T-cell (primary cell): ENCODE measurements around the gene KRT2. TPM values are rescaled to one million over a fixed set of nuclear protein-coding genes. Genes with fewer than 3 reads are reported as not detected.

Experiments
- ATAC-seq, 4 experiments: fragments of 200-7000 bp in 3 of 4; fragments of 150-1000 bp in 1 of 4; cut with Tn5 transposase; replicated peaks in 1 of 4; 1 replicate in 3 of 4; 2 replicates in 1 of 4; pipeline ENCODE4 v1.10.0; 2021; ENCODE audit warnings: moderate library complexity in 3 of 4, mild to moderate bottlenecking in 2 of 4, moderate number of reproducible peaks in 1 of 4
- CTCF ChIA-PET, 2 donors: fragments of 300-600 bp; sonication (Branson Sonifier 250); formaldehyde crosslinking; loops; one replicate each; lab custom pipeline; 2022; ENCODE audit warnings: antibody characterized with exemption in 2 of 2; lab: Charles Lee
- POLR2A ChIA-PET, 2 donors: fragments of 300-600 bp; sonication (Branson Sonifier 250); formaldehyde crosslinking; loops; one replicate each; lab custom pipeline; 2022; ENCODE audit warnings: antibody characterized with exemption in 2 of 2; lab: Charles Lee
- DNase-seq, 35 experiments: peaks; one replicate each; pipeline versions ENCODE4 v3.0.0 to v3.0.0-alpha.2; 2013 to 2023
- H3K27ac ChIP-seq: one replicate; pipeline ENCODE4 v1.5.1; 2013; ENCODE audit warnings: low read length
- H3K27me3 ChIP-seq, 2 experiments: replicated peaks in 1 of 2; 1 replicate in 1 of 2; 2 replicates in 1 of 2; pipeline versions ENCODE4 v1.6.1 to v1.7.0; 2013; ENCODE audit warnings: low read length in 1 of 2, mixed read lengths in 1 of 2; ENCODE audit not compliant: control insufficient read depth in 2 of 2, insufficient read depth in 2 of 2; ENCODE audit errors: extremely low read depth in 1 of 2
- H3K36me3 ChIP-seq, 2 donors: 1 replicate in 1 of 2; 2 replicates in 1 of 2; pipeline versions ENCODE4 v1.6.1 to v1.7.0; 2013; ENCODE audit warnings: low read length in 1 of 2; ENCODE audit not compliant: control insufficient read depth in 2 of 2, insufficient read depth in 1 of 2; ENCODE audit errors: extremely low read depth in 1 of 2
- H3K4me1 ChIP-seq, 2 experiments: 1 replicate in 1 of 2; 2 replicates in 1 of 2; pipeline versions ENCODE4 v1.6.1 to v1.7.0; 2013; ENCODE audit warnings: low read length in 2 of 2, mixed read lengths in 1 of 2; ENCODE audit not compliant: insufficient read depth in 2 of 2, control insufficient read depth in 1 of 2; ENCODE audit errors: extremely low read depth in 1 of 2
- H3K4me3 ChIP-seq, 2 donors: 1 replicate in 1 of 2; 2 replicates in 1 of 2; pipeline versions ENCODE4 v1.5.1 to v1.7.0; 2013; ENCODE audit warnings: mild to moderate bottlenecking in 2 of 2, low read length in 1 of 2, moderate library complexity in 1 of 2; ENCODE audit not compliant: control insufficient read depth in 1 of 2; ENCODE audit errors: extremely low read depth in 1 of 2
- H3K9me3 ChIP-seq: 2 replicates; pipeline ENCODE4 v1.7.0; 2013
- H3K27ac Mint-ChIP-seq, 2 donors: one replicate each; pipeline ENCODE4 v1.8.0; 2020 to 2021; ENCODE audit warnings: mild to moderate bottlenecking in 2 of 2, mixed read lengths in 2 of 2
- H3K27me3 Mint-ChIP-seq, 2 donors: one replicate each; pipeline ENCODE4 v1.8.0; 2021 to 2022; ENCODE audit warnings: mixed read lengths in 2 of 2
- H3K36me3 Mint-ChIP-seq: one replicate; pipeline ENCODE4 v1.8.0; 2021; ENCODE audit warnings: mixed read lengths
- H3K4me1 Mint-ChIP-seq, 3 donors: one replicate each; pipeline ENCODE4 v1.8.0; 2020 to 2022; ENCODE audit warnings: mixed read lengths in 3 of 3, mild to moderate bottlenecking in 1 of 3
- H3K4me3 Mint-ChIP-seq, 3 donors: one replicate each; pipeline ENCODE4 v1.8.0; 2020 to 2022; ENCODE audit warnings: mild to moderate bottlenecking in 3 of 3, mixed read lengths in 3 of 3, moderate library complexity in 3 of 3
- H3K9me3 Mint-ChIP-seq, 3 donors: one replicate each; pipeline ENCODE4 v1.8.0; 2020 to 2022; ENCODE audit warnings: mixed read lengths in 3 of 3
- WGBS: methylation state at CpG from one replicate; pipeline ENCODE4 v1.1.5; 2013; ENCODE audit warnings: missing lambda C conversion rate; ENCODE audit not compliant: insufficient coverage; 5-methylcytosine and 5-hydroxymethylcytosine counted together
- total RNA-seq, 35 experiments: library from RNA in 6 of 35; stranded (reverse) in 6 of 35; fragments of 120-200 nt in 1 of 35; gene quantifications; one replicate each; pipeline versions ENCODE4 v1.2.1 to v1.2.4 and lab custom pipeline; 2013 to 2026

KRT2 gene
- total RNA-seq, 5 donors from 2014 or later (not counting 1 experiment from before 2014, with no cell fraction given), result 0.13 to 2.6 (median 0.82) TPM

DNA sequence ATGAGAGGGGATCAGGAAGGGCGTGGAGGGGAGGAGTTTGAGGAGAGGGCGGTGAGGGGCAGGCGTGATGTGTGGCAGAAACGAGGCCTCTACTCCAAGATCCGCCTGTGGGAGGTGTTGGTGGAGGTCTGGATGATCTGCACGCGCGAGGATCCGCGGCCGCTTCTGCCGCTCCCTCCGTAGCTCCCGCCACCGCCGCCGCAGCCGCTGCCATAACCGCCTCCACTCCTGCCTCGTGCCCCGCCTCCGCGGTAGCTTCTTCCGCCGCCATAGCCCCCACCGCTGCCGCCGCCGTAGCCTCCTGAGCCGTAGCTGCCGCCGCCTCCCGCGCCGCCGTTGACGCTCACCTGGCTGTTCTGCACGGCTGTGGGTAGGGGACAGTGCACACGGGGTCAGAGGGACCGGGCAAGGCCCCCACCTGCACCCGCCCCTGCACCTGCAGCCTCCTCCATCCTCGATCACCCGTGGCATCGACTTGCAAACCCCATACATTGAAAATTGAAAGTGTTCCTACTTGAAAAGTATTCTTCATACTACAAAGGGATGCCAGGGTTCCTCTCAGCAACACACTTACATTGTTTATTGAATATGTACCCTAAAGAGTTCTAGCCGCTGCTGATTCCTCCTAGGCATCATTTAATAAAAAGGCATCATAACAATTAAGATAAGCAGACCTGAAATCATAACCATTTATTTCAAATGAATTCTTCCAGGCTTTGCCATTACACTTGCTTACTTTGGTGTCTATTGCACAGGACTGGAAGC is 39.2 kb upstream of the KRT2 start:
- Mint-ChIP-seq H3K4me3 (peak overlapping the region; percentile 86 to 89 (median 89)), H3K36me3 (no peaks in the 10 kb centered on the region), H3K27ac (peak overlapping the region; percentile 89 to 90), H3K9me3 (no peaks in the 10 kb centered on the region), H3K27me3 (peaks cover 0 to 14% of the 10 kb centered on the region in 2 donors), H3K4me1 (peaks cover 45 to 53% (median 47%) of the 10 kb centered on the region in 3 donors)
- DNase-seq (peak; percentile 19 to 73 (median 54)), ATAC-seq (peak; percentile 86 to 91 (median 90))
- ChIA-PET CTCF (interaction anchor here in 1 of 2 donors (1.0 to 1.3 kb wide), 2 partner anchors 10 to 106 kb away, joined by 5 to 6 read pairs; no protein-coding TSS in a partner anchor), POLR2A (no interaction called here)
- Histone ChIP-seq H3K27ac (peak overlapping the region; percentile 55), H3K9me3 (no peaks in the 10 kb centered on the region), H3K4me3 (peak overlapping the region; percentile 42 to 48), H3K4me1 (peaks cover 3 to 30% of the 10 kb centered on the region in 2 experiments), H3K36me3 (no peaks in the 10 kb centered on the region), H3K27me3 (peaks cover 0 to 25% of the 10 kb centered on the region in 2 experiments)
- WGBS, result 1% methylated on average over 37 of the region's 45 CpGs

DNA sequence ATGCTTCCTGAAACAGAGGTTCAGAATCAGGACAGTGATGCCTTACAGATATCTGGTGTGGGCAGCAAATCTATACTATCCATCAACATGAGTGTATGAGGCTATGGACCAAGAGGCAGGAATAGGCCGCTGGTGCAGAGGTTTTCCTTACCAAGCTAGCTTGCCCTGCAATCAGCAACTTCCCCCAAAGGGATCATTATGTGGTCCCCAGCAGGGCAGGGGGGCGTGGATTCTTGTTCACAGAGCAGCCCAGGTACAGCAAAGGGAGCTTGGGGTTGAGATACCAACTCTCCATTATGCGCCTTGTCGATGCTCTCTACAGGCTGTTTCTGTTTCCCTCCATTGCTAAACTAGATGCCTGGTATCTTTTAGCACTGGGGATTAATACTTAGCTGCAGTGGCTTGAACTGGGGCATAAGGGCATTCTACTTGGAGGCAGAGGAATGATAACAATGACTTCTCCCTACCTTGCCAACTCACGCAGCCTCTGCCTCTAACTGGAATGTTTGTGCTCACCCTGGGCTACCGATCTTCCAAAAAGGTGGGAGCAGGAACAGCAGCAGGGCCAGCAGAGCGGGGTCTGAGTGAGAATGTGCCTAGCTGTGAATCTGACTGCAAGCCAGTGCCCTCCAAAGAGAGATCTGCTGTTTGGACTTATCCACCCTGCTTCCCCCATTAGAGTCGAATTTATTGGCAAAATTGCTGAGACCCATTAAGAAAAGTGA is 38.5 kb upstream of the KRT2 start:
- ChIA-PET CTCF (interaction anchor here in 1 of 2 donors (1.0 to 1.3 kb wide), 3 partner anchors 9 to 105 kb away, joined by 3 to 6 read pairs (median 5); no protein-coding TSS in a partner anchor), POLR2A (interaction anchor here in 1 of 2 donors (0.7 kb wide), 2 partner anchors 74 to 90 kb away, joined by 3 read pairs; no protein-coding TSS in a partner anchor)
- Mint-ChIP-seq H3K4me1 (peaks cover 45 to 53% (median 47%) of the 10 kb centered on the region in 3 donors), H3K27me3 (peaks cover 0 to 14% of the 10 kb centered on the region in 2 donors), H3K27ac (peak overlapping the region; percentile 89 to 90), H3K36me3 (no peaks in the 10 kb centered on the region), H3K9me3 (no peaks in the 10 kb centered on the region), H3K4me3 (peak overlapping the region; percentile 86 to 89 (median 89))
- Histone ChIP-seq H3K27me3 (peaks cover 0 to 25% of the 10 kb centered on the region in 2 experiments), H3K4me3 (peak overlapping the region; percentile 42 to 48), H3K4me1 (peaks cover 3 to 30% of the 10 kb centered on the region in 2 experiments), H3K36me3 (no peaks in the 10 kb centered on the region), H3K27ac (peak overlapping the region; percentile 55), H3K9me3 (no peaks in the 10 kb centered on the region)
- 88% methylated on average over 3 of the region's 8 CpGs for WGBS
- ATAC-seq (peak in 2 of 4 experiments; percentile 13 to 16), DNase-seq (no peak)

DNA sequence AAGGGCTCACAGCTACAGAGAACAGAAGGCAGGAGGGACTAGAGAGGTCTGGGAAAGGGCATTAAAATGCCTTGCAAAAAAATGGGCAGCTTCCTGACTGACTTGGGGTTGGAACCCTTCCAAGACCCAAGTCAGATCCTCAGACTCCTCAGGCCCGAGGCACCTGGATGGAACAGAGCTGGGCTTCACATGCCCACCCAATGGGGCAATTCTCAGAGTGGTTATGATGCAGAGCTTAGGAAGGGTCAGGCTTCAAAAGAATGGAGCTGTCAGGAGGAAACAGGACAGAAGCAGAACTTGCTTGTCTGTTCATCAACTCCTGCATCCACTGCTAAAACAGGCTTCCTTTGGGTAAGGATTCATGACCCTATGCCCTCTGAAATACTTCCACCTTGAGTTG is 37.9 kb upstream of the KRT2 start:
- DNase-seq, result no peak
- ChIA-PET CTCF (interaction anchor here in 1 of 2 donors (1.2 to 1.3 kb wide), 2 partner anchors 25 to 104 kb away, joined by 3 to 6 read pairs; no protein-coding TSS in a partner anchor), POLR2A (interaction anchor here in 1 of 2 donors (0.7 kb wide), 2 partner anchors 74 to 91 kb away, joined by 3 read pairs; no protein-coding TSS in a partner anchor)
- H3K36me3 ChIP-seq, result no peaks in the 10 kb centered on the region
- Mint-ChIP-seq H3K36me3 (no peaks in the 10 kb centered on the region), H3K27ac (peak overlapping the region; percentile 89 to 90), H3K4me3 (peak overlapping the region in 2 of 3 donors; percentile 86 to 89), H3K27me3 (peaks cover 0 to 14% of the 10 kb centered on the region in 2 donors), H3K9me3 (no peaks in the 10 kb centered on the region), H3K4me1 (peaks cover 45 to 53% (median 47%) of the 10 kb centered on the region in 3 donors)
- ATAC-seq, result no peak
- H3K27ac ChIP-seq, result no peak overlapping the region
- H3K4me1 ChIP-seq, result peaks cover 3 to 30% of the 10 kb centered on the region in 2 experiments
- no peaks in the 10 kb centered on the region for H3K9me3 ChIP-seq
- H3K4me3 ChIP-seq, result no peak overlapping the region
- H3K27me3 ChIP-seq, result peaks cover 0 to 25% of the 10 kb centered on the region in 2 experiments
- 100% methylated on average over 1 of the region's 1 CpG for WGBS

DNA sequence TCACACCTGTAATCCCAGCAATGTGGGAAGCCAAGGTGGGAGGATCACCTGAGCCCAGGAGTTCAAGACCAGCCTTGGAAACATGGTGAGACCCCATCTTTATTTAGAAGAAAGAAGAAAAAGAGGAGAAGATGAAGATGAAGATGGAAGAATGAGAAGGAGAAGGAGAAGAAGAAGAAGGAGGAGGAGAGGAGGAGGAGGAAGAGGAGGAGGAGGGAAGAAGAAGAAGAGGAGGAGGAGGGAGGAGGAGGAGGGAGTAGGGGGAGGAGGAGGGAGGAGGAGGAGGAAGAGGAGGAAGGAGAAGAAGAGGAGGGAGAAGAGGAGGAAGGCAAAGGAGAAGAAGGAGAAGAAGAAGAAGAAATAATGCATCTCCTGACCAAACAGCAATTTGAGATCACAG is 37.2 kb upstream of the KRT2 start:
- no peak overlapping the region for H3K4me3 ChIP-seq
- no peaks in the 10 kb centered on the region for H3K36me3 ChIP-seq
- H3K9me3 Mint-ChIP-seq, result no peaks in the 10 kb centered on the region
- no peaks in the 10 kb centered on the region for H3K36me3 Mint-ChIP-seq
- H3K4me3 Mint-ChIP-seq, result no peak overlapping the region
- no peaks in the 10 kb centered on the region for H3K9me3 ChIP-seq
- no peak overlapping the region for H3K27ac ChIP-seq
- DNase-seq (no peak), ATAC-seq (no peak)
- H3K27me3 ChIP-seq, result peaks cover 0 to 23% of the 10 kb centered on the region in 2 experiments
- peaks cover 0 to 14% of the 10 kb centered on the region in 2 donors for H3K27me3 Mint-ChIP-seq
- H3K4me1 ChIP-seq, result peaks cover 3 to 30% of the 10 kb centered on the region in 2 experiments
- peaks cover 45 to 55% (median 51%) of the 10 kb centered on the region in 3 donors for H3K4me1 Mint-ChIP-seq
- POLR2A ChIA-PET, result no interaction called here
- CTCF ChIA-PET, result interaction anchor here in 1 of 2 donors (0.6 kb wide), 1 partner anchor 1724 kb away, joined by 3 read pairs; no protein-coding TSS in a partner anchor
- H3K27ac Mint-ChIP-seq, result peak overlapping the region in 1 of 2 donors; percentile 90

DNA sequence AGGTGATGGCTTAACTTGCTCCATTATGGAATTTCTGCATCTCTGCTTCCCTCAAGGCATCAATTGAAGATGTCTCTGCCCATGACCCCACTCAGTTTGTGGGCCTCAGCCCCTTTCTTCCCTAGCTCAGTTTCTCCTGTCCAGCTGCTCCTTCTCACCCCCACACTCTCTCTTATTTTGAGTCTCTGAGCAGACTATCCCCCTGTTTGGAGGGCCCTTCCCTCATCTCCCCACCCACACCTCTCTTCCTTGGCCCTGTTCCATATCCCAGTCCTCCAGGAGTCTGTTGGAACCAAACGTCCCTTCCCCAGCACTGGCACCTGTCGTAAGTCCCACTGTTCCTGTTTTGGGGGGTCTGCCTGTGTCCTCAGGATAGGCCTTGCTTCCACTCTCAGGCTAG is 36.5 kb upstream of the KRT2 start:
- H3K4me3 ChIP-seq, result no peak overlapping the region

More for the DNA sequence above, 36.5 kb upstream of the KRT2 start:
- Mint-ChIP-seq H3K27me3 (peaks cover 0 to 14% of the 10 kb centered on the region in 2 donors), H3K36me3 (no peaks in the 10 kb centered on the region), H3K4me3 (no peak overlapping the region), H3K4me1 (peaks cover 45 to 61% (median 58%) of the 10 kb centered on the region in 3 donors), H3K9me3 (no peaks in the 10 kb centered on the region), H3K27ac (peak overlapping the region in 1 of 2 donors; percentile 59)
- no peak for ATAC-seq
- Histone ChIP-seq H3K27me3 (peaks cover 0 to 23% of the 10 kb centered on the region in 2 experiments), H3K4me1 (peaks cover 3 to 30% of the 10 kb centered on the region in 2 experiments), H3K9me3 (no peaks in the 10 kb centered on the region), H3K27ac (no peak overlapping the region), H3K36me3 (no peaks in the 10 kb centered on the region)
- ChIA-PET POLR2A (no interaction called here), CTCF (no interaction called here)
- DNase-seq, result no peak
- no CpG with 5 or more reads among the region's 2 CpGs for WGBS
